Activated effector memory CD4-positive, alpha-beta T cell treated with anti-CD3 and anti-CD28 coated beads, Interleukin-2, amount 50 U/mL, for 16 hours (primary cell): ENCODE results near the gene TBX15.
"Not testable (repeated sequence)": the region's sequence is repeated elsewhere in the genome, so short reads cannot be mapped to it uniquely, and the experiment has no call there.

Experiments
- DNase-seq: peaks from one replicate; pipeline ENCODE4 v3.0.0-alpha.2; 2020

TBX15 gene

DNA sequence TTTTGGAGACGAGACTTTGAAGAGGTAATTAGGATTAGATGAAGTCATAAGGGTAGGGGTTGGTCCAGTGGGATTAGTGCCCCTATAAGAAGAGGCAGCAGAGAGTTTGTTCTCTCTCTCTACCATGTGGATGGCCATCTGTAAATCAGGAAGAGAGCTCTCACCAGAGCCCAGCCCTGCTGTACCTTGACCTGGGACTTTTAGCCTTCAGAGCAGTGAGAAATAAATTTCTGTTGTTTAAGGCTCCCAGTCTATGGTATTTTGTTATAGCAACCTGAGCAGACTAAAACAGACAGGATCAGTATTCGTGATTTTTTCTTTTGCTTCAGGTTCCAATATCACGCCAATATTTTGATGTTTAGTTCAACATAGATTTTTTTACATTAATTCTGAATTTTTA, 30.0 kb downstream of the TBX15 start:
- no peak for DNase-seq

DNA sequence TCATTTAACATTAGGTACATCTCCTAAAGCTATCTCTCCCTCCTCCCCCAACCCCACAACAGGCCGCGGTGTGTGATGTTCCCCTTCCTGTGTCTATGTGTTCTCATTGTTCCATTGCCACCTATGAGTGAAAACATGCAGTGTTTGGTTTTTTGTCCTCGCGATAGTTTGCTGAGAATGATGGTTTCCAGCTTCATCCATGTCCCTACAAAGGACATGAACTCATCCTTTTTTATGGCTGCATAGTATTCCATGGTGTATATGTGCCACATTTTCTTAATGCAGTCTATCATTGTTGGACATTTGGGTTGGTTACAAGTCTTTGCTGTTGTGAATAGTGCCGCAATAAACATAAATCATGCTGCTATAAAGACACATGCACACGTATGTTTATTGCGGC, 30.6 kb downstream of the TBX15 start:
- not testable (repeated sequence) for DNase-seq

DNA sequence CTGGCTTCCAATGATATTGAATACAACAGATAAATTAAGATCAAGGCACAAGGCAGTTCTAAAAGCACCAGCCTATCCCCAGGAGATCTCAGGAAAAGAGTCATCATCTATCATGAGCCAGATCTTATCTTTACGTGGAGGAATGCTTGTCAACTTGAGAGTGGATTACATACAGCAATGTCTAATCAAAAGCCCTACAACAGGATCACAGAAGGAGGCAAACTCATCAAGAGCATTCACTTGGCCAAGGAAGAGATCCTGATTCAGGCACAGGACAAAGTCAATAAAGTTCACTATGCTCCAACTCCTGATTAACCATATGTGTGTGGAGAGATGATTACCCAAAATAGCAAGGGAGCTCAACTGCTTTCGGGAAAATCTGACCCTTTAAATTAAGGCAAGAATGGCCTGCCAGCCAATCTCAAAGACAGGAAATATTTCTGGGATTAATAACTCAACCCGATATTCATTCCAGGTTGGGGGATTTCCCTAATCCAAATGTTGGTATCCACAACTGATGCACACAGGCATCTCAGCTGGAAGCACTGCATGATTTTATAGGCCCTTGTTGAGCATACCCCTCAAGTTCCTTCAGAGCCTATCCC, 33.7 kb downstream of the TBX15 start:
- DNase-seq: no peak

DNA sequence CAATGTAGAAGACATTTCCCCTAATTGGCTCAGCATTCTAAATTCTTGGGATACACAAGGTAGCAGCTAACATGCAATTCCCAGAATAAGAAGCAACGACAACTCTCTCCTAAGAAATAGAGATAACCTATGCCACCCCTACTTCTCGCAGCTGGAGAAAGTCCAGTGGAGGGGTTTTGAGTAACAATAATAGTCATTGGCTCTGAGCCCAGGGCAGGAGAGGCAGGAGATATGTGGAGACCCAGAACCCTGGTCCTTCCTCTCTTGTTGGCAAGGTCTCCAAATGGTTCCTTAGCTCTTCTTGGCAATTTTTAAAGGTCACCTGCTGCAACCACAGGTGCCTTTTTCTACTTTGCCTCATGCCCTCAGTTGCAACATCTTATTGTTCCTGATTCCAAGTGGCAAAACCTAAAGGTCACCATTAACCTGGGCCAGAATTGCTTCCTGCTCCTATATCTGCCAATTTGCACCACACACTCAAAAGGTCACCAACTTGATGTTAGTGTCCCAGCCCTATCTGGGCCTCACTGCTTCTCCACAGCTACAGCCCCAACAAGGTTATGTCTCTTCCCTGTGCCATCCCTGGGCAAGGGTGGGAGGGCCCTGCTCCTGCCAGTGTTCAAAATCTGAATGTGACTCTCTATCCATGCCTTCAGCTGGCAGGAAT, 36.7 kb downstream of the TBX15 start:
- no peak for DNase-seq

DNA sequence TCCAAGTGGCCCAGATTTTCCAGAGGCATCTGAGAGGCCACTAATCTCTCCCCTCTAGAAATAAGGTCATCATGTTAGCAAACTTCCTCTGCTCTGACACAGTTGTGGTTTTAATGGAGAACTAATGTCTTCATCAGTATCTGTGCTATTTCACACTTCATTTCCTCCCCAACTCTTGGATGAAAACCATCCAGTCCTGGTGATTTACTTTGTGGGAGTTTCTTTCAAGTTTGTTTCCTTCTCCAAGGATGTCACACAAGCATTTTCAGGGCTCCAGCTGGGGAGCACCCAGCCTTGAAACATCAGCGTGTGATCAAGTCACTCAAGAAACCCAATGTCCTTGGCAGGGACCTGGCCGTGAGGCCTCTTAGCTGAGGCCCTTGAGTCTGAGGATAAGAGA, 38.8 kb downstream of the TBX15 start:
- DNase-seq: no peak

DNA sequence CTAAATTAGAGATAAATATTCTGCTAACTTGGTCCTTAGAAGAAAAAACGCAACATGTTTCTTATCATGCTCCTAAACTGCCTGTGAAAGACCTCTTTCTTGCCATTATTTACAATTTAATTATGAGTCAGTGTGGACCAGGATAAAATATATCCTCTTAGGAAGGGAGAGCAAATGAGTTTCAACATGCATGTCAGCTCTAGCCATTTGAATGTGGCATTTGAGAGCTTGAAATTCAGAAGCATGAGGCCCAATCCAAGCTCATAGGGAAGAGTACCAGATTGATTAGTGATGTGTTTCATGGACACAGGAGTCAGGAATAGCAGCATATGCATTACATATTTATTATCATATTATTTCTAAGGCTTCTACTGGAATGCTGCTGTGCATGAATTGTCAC, 39.3 kb downstream of the TBX15 start:
- no peak for DNase-seq

DNA sequence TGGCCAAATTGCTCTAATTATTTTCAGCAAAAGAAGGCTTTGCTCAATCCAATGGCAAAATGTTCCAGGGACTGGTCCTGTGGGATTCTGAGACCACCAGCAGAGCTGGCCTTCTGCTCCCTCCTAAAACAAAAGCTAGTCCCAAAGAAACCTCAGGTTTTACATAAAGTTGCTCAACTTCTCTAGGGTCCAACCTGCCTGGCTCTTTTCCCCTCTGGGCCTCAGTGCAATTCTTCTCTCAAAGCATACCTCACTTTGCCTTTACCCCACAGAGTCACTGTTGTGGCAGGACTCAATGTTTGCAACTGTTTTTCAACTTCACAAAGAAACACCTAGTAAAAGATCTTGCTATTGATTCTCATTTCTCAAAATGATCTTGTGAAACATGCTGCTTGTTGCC, 39.8 kb downstream of the TBX15 start:
- no peak for DNase-seq

DNA sequence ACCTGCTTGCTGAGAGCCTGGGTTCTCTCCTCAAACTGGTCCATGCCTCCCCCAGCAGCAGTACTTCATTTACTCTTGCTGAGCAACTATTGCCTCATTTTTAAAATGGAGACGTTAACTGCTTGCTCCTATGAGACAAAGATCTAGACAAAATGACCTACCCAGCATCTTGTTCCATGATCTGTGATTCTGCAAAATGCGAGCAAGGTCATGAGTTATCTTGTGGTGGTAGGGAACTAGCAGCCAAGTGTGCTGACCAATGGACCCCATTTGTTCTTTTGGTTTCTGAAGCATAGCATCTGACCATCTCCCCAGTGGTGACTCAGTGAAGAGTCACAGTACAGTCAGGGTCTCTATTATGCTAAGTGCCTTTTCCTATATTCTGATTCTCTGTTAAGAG, 40.4 kb downstream of the TBX15 start:
- no peak for DNase-seq

DNA sequence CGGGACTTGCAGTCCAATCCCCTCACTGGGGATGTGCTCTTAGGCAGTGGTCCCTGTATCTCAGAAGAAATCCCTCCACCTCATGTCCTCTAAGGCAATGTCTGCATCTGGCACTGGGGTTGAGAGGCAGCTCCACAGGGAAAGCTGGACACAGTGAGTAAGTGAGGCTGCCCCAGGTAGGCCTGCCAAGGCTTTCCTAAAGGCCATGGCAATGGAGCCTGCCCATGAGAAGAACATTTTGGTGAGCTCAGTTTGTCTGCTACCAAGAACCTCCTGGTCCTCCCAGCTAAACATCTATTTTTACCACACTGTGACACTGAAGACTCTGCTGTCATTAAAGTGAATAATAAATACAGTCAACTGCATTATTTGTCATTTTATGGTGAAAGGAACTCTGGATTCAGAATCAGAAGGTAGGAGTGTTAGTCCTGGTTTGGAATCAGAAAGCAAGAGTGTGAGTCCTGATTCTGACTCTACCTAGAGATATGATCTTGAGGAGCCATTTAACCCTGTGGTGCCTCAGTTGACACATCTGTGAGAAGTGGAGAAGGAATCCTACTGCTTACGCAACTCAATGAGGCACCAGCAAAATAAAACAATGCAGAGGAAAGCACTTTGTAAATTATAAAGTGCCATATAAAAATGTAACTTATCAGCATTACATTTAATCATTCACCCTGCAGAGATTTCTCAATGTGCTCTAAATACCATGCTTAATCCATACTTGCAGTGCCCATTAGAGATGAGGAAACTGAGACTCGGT, 41.0 kb downstream of the TBX15 start:
- no peak for DNase-seq

DNA sequence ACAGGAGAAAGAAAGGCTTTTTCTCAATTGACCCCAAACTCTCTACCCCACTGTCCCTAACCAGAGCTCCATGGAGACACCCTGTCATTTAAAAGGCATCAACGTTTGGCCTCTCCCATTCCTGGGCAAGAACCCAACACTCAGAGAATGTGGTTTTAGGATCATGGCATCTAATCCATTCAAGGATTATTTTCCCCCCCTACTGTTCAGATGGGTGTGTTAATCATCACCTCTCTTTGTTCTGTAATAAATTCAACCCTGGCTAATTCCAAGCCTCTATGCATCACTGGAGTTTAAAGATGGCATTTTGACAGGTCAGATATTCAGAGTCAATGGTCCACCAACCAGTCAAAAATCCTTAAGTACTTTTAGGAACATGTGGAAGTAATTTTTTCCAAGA, 42.7 kb downstream of the TBX15 start:
- DNase-seq: no peak

DNA sequence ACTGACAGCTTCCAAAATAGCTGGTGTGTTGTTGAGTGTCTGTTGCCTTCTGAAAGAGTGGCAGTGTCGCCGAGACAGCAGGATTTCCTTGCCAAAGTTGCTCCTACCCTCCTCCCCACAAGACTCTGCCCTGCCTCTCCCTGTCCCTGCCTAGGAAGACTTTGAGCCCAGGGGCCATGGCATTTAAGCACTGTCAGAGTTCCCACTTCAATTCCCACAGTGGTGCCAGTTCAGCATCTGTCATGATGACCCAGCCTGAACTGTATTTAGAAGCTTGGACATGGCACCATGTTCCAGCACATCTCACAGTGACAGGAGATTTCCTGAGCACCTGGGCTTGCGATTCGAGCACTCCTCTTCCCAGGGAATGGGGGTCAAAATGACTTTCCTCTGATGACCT, 43.6 kb downstream of the TBX15 start:
- DNase-seq: no peak

DNA sequence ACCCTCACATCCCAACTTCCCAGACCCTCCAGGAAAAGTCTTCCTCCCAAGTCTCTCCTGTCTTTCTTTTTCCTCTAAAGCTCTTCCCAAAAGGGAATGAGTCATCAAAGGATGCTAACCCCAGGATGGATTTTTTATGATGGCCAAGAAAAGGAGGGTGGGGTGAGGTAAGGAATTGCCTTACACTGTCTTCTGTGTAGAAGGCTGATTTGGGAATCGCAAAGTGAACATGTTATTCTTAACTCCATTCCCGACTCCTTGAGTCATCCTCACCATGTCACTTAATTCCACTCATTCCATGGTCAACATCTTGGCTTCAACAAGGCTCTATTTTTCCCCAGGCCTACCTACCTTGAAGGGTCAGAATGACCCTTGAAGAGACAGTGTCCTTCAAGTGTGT, 44.0 kb downstream of the TBX15 start:
- no peak for DNase-seq

DNA sequence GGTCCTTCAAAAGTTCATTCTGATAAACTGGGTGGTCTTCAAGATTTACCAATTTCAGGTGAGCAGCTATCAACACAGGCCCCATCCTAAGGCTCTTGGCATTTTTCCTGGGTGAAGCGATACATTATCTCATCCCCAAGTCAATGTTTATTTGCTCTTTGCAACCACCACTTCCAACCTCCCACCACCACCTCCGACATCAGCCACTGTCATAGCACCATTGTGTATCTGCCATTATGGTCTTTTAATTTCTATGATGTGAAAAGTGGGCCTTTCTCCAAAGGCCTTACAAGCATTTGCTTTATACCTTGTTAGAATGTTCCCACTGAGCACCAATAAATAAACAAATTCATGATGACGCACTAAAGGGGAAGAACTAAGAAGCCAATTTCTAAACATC, 47.2 kb downstream of the TBX15 start:
- DNase-seq: no peak

DNA sequence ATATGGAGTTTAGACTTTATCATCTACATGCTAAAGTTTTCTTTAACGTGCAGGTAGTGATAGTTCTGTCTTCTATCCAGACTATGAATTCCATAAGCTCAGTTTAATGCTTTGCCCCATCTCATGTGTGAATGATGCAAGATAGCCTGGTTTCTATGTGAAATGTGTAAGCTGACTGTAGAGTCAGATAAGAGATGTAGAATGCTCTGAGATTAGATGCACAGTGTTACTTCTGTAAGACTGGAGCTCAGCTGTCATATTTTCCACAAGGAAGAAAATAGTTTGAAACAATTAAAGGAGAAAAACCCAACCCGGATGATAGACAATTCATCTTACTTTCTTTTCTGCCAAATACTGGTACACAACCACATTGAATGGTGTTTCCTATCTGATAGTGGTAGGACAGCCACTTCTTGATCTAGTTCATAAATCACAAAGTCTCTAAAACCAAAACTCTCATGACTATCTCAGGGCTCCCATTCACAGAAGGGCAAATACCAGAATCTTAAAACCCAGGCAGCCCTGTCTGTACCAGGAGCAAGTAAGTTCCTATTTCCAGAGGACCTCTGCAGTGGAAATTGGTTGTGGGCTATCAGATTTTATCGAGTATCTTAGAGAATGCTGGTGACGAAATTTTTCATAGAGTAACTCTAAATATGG, 50.6 kb downstream of the TBX15 start:
- DNase-seq: no peak

DNA sequence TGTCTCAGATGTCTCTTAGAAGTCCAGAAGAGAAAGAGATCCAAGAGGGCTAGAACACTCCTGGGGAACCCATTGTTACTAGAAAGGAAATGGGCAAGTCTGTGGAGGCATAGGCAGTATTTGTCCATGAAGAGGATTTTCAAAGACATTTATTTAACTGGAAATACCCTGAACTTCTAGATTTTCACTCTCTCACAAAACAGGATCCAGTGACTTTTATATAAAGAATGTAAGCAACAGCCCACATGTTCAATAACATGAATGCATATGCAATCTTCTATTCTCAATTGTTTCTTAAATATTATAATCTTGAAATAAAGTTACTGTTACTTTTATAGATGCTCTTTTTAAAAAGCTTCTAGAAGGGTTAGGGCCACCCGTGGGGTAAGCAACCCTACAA, 53.4 kb downstream of the TBX15 start:
- no peak for DNase-seq

DNA sequence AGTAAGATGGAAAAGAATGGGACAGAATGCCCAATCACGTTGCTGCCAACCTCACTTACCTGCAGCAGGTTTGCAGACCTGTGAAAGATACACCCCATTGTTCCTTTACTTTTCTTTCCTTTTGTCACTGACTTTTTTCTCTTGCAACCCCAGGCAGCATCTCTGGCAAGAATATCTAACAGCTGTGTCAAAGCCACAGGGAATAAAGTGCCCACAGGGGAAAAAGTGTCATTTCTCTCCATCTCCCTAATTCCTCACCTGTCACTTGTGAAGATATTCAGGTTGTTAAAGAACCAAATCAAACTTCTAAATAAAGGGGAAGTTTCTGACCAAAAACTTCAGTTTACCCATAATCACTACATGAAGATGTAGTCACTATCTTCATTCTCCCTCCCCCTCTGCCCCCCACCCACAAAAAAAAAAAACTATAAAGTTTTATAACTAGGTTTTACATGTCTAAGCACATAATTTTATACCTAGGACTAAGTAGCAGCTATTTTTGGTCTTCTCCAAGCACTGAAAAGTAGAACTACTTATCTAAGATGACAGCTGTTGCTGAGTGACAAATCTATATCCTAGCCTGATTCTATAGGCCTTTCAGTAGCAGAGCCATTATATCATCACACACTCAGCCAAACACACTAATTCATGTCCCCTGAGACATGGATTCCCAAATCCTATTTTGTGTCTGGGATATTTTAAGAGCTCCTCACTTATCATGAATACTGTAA, 54.9 kb downstream of the TBX15 start:
- no peak for DNase-seq

DNA sequence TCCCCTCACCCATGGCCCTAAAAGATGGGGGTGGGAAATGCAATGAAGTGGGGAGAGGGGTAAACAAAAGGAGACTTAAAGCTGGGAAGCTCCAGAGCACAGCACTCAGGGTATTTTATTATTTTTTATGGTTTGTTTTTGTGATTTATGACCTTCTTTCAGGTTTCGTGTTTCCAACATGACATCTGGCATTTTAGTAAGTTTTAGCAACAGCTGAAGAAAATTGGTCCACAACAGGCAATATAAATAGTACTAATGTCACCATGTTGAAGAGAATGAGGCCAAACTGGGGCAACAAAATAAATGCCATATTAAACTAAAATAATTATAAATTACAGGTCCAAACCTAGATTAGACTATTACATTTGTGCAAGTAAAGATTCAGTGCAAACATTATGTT, 56.3 kb downstream of the TBX15 start:
- no peak for DNase-seq

DNA sequence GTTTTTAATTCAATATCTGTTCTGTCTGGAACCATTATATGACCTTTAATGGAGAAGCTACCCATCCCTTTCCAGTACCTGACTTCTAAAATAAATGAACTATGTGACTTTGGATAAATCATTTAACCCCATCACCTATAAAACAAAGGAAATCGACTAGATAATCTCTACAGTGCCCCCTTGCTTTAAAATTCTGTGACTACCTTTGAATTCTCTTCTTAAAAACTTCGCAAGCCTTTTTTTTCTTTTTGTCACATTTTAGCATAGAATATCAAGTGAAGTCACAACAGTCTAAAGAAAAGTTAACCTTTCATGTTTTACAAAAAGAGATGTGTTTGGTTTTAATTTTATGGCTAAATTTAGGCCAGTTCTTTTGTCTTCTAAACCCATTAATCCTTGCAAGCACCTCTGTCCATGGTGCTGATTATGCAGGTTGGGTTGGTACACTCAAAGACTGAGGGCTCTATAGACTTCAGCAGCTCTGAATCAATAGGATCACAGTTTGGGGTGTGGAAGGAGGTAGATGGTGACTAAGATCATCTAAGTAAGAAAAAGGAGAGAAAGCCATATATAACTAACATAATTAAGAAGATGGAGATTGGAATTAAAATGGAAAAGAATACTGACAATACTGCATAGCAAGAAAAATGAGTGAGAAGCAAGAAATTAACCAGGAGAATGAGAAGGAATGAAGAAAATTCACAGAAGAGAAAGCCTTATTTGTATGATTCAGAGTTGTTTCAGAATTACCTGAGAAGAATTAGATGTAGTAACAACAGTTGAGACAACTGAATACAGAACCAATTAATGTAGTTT, 59.2 kb downstream of the TBX15 start:
- DNase-seq: no peak

DNA sequence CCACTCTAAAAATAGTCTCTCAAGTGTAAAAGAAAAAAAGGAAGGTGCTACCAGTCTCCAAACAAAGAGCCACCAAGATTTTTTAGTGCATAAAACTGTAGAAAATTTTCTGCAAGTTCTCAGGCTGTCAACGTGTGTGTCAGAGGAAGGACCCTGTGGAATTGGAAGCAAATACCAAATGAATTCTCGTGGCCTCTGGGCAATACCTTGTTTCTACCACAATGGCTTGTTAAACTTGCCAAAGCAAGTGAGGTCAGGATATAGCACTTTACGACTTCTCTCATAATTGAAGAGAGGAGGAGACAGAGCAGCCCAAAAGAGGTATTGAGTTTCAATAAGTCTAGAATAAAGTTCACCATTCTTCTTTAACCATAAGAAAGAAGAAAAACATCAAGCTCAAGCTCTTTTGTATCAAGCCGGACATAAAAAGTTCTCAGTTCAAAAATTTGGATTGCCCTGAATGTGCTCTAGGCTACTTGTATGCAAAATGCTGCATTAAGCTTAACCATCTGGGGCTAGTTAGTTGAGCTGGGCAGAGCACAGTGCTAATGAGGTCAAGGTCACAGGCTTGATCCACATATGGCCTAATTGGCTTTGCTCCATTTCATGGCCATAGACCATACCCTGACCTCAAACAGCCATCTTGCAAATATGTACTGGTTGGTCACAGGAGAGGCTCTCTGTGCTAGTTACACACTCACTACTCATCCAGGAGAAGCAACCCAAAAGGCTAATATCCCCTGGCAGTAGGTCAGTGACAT, 60.5 kb downstream of the TBX15 start:
- no peak for DNase-seq

DNA sequence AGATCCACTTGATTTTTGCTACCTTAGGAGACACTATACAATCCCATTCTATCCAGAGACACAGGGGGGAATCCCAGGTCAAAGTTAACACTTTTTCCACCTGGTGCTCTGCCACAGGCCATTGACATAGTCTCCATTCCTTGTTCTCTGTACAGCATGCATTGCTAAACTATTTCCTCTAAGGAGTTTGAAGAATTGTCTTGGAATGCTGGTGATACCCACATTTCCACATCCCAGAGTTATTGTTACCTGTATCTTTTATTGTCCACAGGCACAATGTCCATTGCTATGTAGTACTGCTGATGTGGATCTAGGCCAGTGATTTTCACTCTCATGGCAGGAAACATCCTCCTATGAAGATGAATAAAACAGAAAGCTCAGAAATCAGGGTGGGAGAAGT, 61.9 kb downstream of the TBX15 start:
- DNase-seq: no peak

DNA sequence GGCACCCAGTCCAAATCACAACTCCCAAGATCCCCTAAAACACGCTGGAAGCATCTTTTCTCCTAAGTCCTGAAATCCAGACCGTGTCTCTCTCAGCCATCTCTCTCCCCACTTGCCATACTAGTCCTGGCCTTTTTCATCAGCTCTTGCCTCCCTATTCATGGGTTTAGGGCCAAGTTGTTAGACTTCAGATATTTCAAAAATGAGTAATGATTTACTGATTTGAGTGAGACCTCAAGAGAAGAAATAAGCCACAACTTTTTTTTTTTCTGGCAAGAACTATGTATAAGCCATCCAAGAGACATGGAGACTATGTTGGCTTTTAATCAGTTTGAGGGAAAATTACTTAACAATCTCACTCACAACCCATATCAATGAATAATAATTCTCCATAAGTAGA, 62.5 kb downstream of the TBX15 start:
- no peak for DNase-seq

DNA sequence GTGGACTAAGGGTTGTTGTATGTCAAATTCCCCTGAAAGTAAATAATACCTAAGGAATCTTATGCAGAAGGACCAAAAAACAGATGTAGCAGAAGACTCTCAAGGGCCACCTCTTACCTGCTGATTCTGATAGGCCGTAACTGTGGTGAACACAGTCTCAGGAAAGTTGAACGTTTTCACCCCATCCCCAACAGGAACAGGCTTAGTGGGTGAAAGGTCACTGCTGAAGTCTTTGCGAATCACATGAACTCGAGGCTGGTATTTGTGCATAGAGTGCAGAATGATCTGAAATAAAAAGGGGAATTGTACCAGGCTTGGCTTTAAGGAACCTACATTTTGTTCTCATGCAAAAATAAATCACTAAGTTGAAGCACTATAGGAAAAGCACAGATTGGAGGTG, 64.8 kb downstream of the TBX15 start:
- no peak for DNase-seq
